ENCODE results near the gene SGCD. TPM values are rescaled to one million over a fixed set of nuclear protein-coding genes. Genes with fewer than 3 reads are reported as not detected.

Gene SGCD
- total RNA-seq, 6 experiments from 2014 or later, result 5.2 to 6.7 (median 6.4) TPM

- H3K36me3 Mint-ChIP-seq (ENCODE audit: low read depth), result no peaks in the 10 kb centered on the region
These were observed 428.6 kb downstream of the SGCD start for GRCh38 chr5:156755421-156756087.

GRCh38 chr5:156758011-156758791 lies 431.2 kb downstream of the SGCD start:
- DNase-seq, result no peak
- no peak overlapping the region for H3K27ac Mint-ChIP-seq
- H3K36me3 Mint-ChIP-seq (ENCODE audit: low read depth), result no peaks in the 10 kb centered on the region

More at GRCh38 chr5:156755421-156756087, 428.6 kb downstream of the SGCD start:
- Mint-ChIP-seq H3K27me3 (ENCODE audit: insufficient read depth) (no peaks in the 10 kb centered on the region), H3K27ac (no peak overlapping the region), H3K4me1 (ENCODE audit: low read depth) (no peaks in the 10 kb centered on the region), H3K4me3 (no peak overlapping the region), H3K9me3 (peaks cover 16% of the 10 kb centered on the region)
- no peak for DNase-seq
- no peak for TF ChIP-seq CTCF (IDR thresholded peaks at IDR 0.05)

GRCh38 chr5:156759156-156759555 lies 432.2 kb downstream of the SGCD start:
- Mint-ChIP-seq H3K27me3 (ENCODE audit: insufficient read depth) (no peaks in the 10 kb centered on the region), H3K27ac (no peak overlapping the region), H3K4me3 (no peak overlapping the region), H3K36me3 (ENCODE audit: low read depth) (no peaks in the 10 kb centered on the region), H3K4me1 (ENCODE audit: low read depth) (no peaks in the 10 kb centered on the region), H3K9me3 (peaks cover 23% of the 10 kb centered on the region; the same call in 1 of the 2 replicates)
- DNase-seq, result no peak
- TF ChIP-seq CTCF (IDR thresholded peaks at IDR 0.05), result no peak

More at GRCh38 chr5:156758011-156758791, 431.2 kb downstream of the SGCD start:
- no peaks in the 10 kb centered on the region for H3K4me1 Mint-ChIP-seq (ENCODE audit: low read depth)
- no peaks in the 10 kb centered on the region for H3K27me3 Mint-ChIP-seq (ENCODE audit: insufficient read depth)
- peaks cover 23% of the 10 kb centered on the region; the same call in 1 of the 2 replicates for H3K9me3 Mint-ChIP-seq
- H3K4me3 Mint-ChIP-seq, result no peak overlapping the region
- no peak for TF ChIP-seq CTCF (IDR thresholded peaks at IDR 0.05)

- Mint-ChIP-seq H3K36me3 (ENCODE audit: low read depth) (no peaks in the 10 kb centered on the region), H3K27ac (no peak overlapping the region), H3K4me1 (ENCODE audit: low read depth) (no peaks in the 10 kb centered on the region), H3K4me3 (no peak overlapping the region), H3K9me3 (peaks cover 29% of the 10 kb centered on the region), H3K27me3 (ENCODE audit: insufficient read depth) (no peaks in the 10 kb centered on the region)
- TF ChIP-seq CTCF (IDR thresholded peaks at IDR 0.05), result no peak
- no peak for DNase-seq
These were observed 435.8 kb downstream of the SGCD start for GRCh38 chr5:156762771-156763170.

- Mint-ChIP-seq H3K4me1 (ENCODE audit: low read depth) (no peaks in the 10 kb centered on the region), H3K27me3 (ENCODE audit: insufficient read depth) (no peaks in the 10 kb centered on the region), H3K9me3 (peaks cover 38% of the 10 kb centered on the region), H3K36me3 (ENCODE audit: low read depth) (no peaks in the 10 kb centered on the region), H3K4me3 (no peak overlapping the region), H3K27ac (no peak overlapping the region)
- no peak for TF ChIP-seq CTCF (IDR thresholded peaks at IDR 0.05)
- no peak for DNase-seq
These were observed 437.4 kb downstream of the SGCD start for GRCh38 chr5:156764176-156764971.
